ENCODE measurements around the gene RPS6KB2.
A peak's percentile ranks its signal among the peaks of the same experiment; 100 is the strongest.

RPS6KB2 gene

GRCh38 chr11:67410984-67411784 lies 17.1 kb upstream of the RPS6KB2 start:
- Mint-ChIP-seq H3K4me3 (peak overlapping the region; percentile 46), H3K27ac (peak overlapping the region; percentile 60), H3K36me3 (ENCODE audit: low read depth) (peaks cover 41% of the 10 kb centered on the region), H3K9me3 (no peaks in the 10 kb centered on the region), H3K27me3 (ENCODE audit: low read depth) (peaks cover 7% of the 10 kb centered on the region), H3K4me1 (ENCODE audit: low read depth) (peaks cover 50% of the 10 kb centered on the region)
- no peak for DNase-seq (ENCODE audit: low spot score)

- peaks cover 13% of the 10 kb centered on the region for H3K27me3 Mint-ChIP-seq (ENCODE audit: low read depth)
- H3K4me1 Mint-ChIP-seq (ENCODE audit: low read depth) = peaks cover 53% of the 10 kb centered on the region
- peak overlapping the region; percentile 26 for H3K27ac Mint-ChIP-seq
- no peak overlapping the region for H3K4me3 Mint-ChIP-seq
- no peak for DNase-seq (ENCODE audit: low spot score)
- no peaks in the 10 kb centered on the region for H3K9me3 Mint-ChIP-seq
- peaks cover 37% of the 10 kb centered on the region for H3K36me3 Mint-ChIP-seq (ENCODE audit: low read depth)
Measured at GRCh38 chr11:67411785-67412152, 16.5 kb upstream of the RPS6KB2 start.

DNA sequence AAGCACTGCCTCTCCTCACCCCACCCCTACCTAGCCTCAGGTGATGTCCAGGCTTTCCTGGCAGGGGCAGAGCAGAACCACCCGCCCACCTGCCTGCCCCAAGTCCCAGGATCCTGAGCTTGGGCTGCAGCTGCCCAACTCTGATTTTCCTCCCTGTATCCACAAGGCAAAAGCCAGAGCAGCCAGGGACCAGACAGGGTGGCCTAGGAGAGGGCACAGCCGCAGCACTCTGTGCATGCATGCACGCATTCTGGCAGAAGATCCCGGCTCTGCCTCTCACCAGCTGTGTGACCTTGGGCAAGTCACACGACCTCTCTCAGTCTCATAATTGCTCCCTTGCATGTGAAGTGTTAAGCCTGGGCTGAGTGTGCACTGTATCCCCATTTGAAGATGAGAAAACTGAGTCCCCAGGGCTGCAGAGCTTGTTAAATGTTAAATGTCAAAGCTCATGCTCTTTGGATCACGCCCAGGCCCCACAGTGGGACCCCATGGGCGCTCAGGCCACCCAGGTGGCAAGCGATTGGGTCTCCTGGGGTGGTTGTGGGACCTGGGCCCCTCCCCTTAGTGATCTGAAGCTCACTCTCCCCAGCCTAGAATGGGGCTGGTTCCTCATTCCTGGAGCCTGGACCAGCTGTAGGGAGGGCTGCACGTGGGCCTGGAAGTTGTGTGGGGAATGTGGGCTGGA lies 15.7 kb upstream of the RPS6KB2 start:
- Mint-ChIP-seq H3K36me3 (ENCODE audit: low read depth) (peaks cover 29% of the 10 kb centered on the region), H3K27me3 (ENCODE audit: low read depth) (peaks cover 13% of the 10 kb centered on the region), H3K27ac (no peak overlapping the region), H3K9me3 (no peaks in the 10 kb centered on the region), H3K4me3 (no peak overlapping the region), H3K4me1 (ENCODE audit: low read depth) (peaks cover 52% of the 10 kb centered on the region)
- no peak for DNase-seq (ENCODE audit: low spot score)

DNA sequence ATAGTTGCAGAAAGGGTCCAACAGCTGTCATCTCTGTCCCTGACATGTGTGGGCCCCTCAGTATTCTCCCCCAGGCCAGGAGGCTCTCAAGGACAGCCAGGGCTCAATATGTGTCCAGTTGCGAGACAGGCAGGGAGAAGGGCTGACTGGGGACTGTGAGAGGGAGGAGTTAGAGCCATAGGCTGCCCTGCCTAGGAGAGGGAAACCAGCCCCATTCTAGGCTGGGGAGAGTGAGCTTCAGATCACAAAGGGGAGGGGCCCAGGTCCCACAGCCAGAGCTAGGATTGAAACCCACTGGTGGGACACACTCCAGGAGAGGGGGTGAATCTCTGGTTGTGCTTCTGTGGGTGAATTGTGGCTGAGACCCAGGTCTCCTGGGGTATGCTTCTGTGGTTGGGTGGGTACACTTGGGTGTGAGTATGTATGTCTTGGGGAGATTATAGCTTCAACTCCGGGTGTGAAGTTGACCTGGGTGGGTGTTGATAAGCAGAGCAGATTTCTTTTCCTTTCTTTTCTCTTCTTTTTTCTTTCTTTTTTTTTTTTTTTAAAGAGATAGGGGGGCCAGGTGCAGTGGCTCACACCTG lies 14.9 kb upstream of the RPS6KB2 start:
- H3K4me3 Mint-ChIP-seq = peak overlapping the region; percentile 10

GRCh38 chr11:67415501-67416304 lies 12.6 kb upstream of the RPS6KB2 start, which contains the start of gene CARNS1:
Gene CARNS1, plus strand, starts transcription at chr11:67415678. Its CDS starts 522 bp downstream, at chr11:67416200.
- H3K36me3 Mint-ChIP-seq (ENCODE audit: low read depth) = peaks cover 8% of the 10 kb centered on the region
- peaks cover 13% of the 10 kb centered on the region for H3K27me3 Mint-ChIP-seq (ENCODE audit: low read depth)
- H3K27ac Mint-ChIP-seq = no peak within 1 kb of the TSS
- H3K9me3 Mint-ChIP-seq = no peaks in the 10 kb centered on the region
- no peak for DNase-seq (ENCODE audit: low spot score)
- H3K4me3 Mint-ChIP-seq = peak within 1 kb of the TSS; percentile 40
- peaks cover 41% of the 10 kb centered on the region for H3K4me1 Mint-ChIP-seq (ENCODE audit: low read depth)

More for the DNA sequence above, 14.9 kb upstream of the RPS6KB2 start:
- Mint-ChIP-seq H3K9me3 (no peaks in the 10 kb centered on the region), H3K4me1 (ENCODE audit: low read depth) (peaks cover 49% of the 10 kb centered on the region), H3K27ac (peak overlapping the region; percentile 17), H3K27me3 (ENCODE audit: low read depth) (peaks cover 13% of the 10 kb centered on the region), H3K36me3 (ENCODE audit: low read depth) (peaks cover 22% of the 10 kb centered on the region)
- DNase-seq (ENCODE audit: low spot score) = no peak

DNA sequence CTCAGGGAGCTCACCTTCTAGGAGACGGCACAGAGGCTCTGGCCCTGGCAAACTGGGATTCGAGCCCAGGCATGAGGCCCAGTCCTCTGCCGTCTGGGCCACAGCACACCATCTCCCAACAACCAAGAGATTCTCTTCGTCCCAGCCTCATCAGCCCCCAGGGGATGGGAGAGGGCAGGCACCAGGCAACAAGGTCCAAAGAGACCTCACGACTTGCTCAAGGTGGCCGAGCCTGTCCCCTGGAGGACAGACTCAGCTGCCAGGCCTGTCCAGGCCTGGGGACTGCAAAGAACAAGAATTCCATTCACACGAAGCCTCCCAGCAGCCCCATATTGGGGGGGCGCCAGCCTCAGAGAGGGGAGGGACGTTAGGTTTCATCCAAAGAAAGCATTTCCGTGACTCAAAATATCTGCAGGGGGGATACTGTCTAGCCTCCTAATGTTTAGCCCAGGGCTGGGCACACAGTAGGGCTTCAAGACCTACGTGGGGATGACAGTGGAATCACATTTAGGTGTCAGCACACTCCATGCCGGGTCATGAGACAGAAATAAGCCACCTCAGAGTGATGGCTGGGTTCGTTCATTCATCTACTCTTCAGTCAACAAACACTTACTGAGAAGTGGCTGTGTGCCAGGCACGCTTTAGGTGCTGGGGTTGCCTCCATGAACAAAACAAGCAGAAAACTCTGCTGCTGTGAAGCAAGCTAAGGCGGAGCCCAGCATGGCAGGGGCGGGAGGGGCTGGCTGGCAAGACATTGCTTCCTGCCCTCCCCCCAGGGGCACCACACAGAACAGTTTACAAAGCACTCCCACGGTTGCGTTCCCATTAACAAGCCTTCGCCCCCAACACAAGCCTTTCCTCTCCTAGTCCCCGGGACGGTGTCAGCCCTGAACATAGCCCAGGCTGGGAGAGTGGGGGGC lies 11.6 kb upstream of the RPS6KB2 start:
- H3K36me3 Mint-ChIP-seq (ENCODE audit: low read depth) = peaks cover 5% of the 10 kb centered on the region
- H3K27ac Mint-ChIP-seq = peak overlapping the region; percentile 64
- H3K27me3 Mint-ChIP-seq (ENCODE audit: low read depth) = peaks cover 13% of the 10 kb centered on the region
- DNase-seq (ENCODE audit: low spot score) = no peak
- no peaks in the 10 kb centered on the region for H3K9me3 Mint-ChIP-seq
- H3K4me3 Mint-ChIP-seq = peak overlapping the region; percentile 58
- peaks cover 40% of the 10 kb centered on the region for H3K4me1 Mint-ChIP-seq (ENCODE audit: low read depth)

DNA sequence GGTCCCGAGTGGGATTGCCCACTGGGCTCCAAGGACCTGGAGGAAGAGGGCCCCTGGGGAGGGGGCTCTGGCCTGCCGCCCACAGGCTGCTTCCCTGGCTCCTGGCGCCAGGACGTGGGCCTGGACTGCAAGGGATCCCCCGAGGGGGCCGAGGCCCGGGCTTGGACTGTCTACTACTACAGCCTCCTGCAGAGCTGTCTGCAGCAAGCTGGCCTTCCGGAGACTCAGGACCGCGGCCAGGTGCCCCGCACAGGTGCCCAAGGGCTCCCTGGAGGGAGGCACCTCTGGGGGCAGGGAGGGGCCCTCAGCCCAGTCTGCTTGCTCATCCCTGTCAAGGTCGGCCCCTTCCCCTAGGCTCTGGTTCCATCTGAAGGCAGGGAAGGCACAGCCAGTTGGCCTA lies 10.9 kb upstream of the RPS6KB2 start:
- no peak for DNase-seq (ENCODE audit: low spot score)
- peaks cover 37% of the 10 kb centered on the region for H3K4me1 Mint-ChIP-seq (ENCODE audit: low read depth)
- no peak overlapping the region for H3K4me3 Mint-ChIP-seq
- peaks cover 13% of the 10 kb centered on the region for H3K27me3 Mint-ChIP-seq (ENCODE audit: low read depth)
- H3K36me3 Mint-ChIP-seq (ENCODE audit: low read depth) = peaks cover 3% of the 10 kb centered on the region
- H3K27ac Mint-ChIP-seq = no peak overlapping the region
- no peaks in the 10 kb centered on the region for H3K9me3 Mint-ChIP-seq

DNA sequence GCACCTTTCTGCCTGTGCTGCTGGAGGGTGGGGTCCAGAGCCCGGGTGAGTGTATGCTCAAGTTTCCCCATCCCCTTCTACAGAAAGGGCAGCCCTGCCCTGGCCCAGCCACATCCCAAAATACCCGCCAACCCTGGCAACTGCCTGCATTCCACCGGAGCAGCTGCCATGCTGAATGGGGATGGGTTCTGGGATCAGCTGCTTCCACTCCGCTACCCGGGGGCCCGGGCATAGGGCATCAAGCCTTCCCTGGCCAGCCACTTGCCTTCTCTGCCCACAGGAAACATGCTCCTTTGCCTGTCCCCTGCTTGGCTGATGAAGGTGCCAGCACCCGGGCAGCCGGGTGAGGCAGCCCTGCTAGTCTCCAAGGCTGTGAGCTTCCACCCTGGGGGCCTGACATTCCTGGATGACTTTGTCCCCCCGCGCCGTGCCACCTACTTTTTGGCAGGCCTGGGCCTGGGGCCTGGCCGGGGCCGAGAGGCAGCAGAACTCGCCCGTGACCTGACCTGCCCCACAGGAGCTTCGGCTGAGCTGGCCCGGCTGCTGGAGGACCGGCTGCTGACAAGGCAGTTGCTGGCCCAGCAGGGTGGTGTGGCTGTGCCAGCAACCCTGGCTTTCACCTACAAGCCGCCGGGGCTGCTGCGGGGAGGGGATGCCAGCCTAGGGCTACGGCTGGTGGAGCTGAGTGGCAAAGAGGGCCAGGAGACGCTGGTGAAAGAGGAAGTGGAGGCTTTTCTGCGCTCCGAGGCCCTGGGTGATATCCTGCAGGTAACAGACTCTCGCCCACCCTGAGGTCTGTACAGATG lies 9.6 kb upstream of the RPS6KB2 start:
- no peak for DNase-seq (ENCODE audit: low spot score)
- no peaks in the 10 kb centered on the region for H3K36me3 Mint-ChIP-seq (ENCODE audit: low read depth)
- no peak overlapping the region for H3K4me3 Mint-ChIP-seq
- H3K27me3 Mint-ChIP-seq (ENCODE audit: low read depth) = peaks cover 10% of the 10 kb centered on the region
- no peak overlapping the region for H3K27ac Mint-ChIP-seq
- H3K9me3 Mint-ChIP-seq = no peaks in the 10 kb centered on the region
- H3K4me1 Mint-ChIP-seq (ENCODE audit: low read depth) = peaks cover 32% of the 10 kb centered on the region

DNA sequence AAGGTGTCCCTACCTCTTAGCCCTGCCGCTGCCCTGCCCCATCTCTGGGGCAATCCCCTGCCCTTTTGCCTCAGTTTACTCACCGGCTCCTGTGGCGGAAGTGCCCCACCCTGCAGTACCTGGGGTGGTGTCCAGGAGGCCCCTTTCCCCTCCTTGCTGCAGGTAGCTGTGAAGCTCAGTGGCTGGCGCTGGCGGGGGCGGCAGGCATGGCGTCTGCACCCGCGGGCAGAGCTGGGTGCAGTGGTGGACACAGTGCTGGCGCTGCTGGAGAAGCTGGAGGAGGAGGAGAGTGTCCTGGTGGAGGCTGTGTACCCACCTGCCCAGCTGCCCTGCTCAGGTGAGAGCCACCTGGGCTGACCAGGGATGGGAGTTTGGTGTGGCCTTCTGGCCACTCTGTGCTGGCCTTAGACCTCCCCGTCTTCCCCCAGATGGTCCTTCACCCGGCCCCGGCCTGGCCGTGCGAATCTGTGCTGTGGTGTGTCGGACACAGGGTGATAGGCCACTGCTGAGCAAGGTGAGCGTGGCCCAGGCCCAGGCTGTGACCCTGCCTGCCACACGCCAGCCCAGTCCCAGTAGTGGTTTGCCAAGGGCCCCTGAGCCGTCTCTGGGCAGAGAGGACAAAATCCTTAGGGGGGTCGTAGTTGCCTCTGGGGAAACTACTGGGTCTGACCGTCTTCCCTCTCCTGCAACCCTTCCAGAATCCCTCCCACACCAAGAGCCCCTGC lies 8.8 kb upstream of the RPS6KB2 start:
- no peak for DNase-seq (ENCODE audit: low spot score)
- no peaks in the 10 kb centered on the region for H3K36me3 Mint-ChIP-seq (ENCODE audit: low read depth)

DNA sequence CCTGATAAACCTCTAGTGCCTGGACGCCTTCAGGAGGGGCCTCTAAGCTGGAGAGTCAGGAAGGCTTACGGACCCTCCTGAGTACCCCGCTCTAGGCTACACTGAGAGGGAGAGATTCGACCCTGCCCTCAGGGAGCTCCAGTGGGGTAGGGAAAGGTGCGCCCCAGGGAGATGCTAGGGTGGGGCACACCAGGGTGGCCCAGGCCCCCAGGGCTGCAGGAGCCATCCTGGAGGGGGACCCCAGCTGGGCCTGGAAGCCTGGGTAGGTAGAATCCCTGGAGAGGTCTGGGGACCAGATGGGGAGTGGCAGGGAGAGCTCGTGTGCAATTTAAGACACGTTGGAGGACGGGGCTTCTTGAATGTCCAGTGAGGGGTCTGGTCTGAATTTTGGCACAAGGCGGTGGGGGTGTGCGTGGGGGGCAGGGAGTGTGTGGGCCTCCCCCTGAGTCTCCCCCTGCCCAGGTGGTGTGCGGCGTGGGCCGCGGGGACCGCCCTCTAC lies 8.1 kb upstream of the RPS6KB2 start:
- H3K27ac Mint-ChIP-seq = peak overlapping the region; percentile 70
- H3K4me1 Mint-ChIP-seq (ENCODE audit: low read depth) = peaks cover 38% of the 10 kb centered on the region
- DNase-seq (ENCODE audit: low spot score) = no peak
- H3K4me3 Mint-ChIP-seq = peak overlapping the region; percentile 74
- no peaks in the 10 kb centered on the region for H3K9me3 Mint-ChIP-seq
- H3K27me3 Mint-ChIP-seq (ENCODE audit: low read depth) = peaks cover 10% of the 10 kb centered on the region
- H3K36me3 Mint-ChIP-seq (ENCODE audit: low read depth) = no peaks in the 10 kb centered on the region

More for the DNA sequence above, 8.8 kb upstream of the RPS6KB2 start:
- Mint-ChIP-seq H3K27ac (peak overlapping the region; percentile 70), H3K27me3 (ENCODE audit: low read depth) (peaks cover 10% of the 10 kb centered on the region), H3K4me3 (peak overlapping the region; percentile 74), H3K4me1 (ENCODE audit: low read depth) (peaks cover 32% of the 10 kb centered on the region), H3K9me3 (no peaks in the 10 kb centered on the region)

GRCh38 chr11:67420646-67421429 lies 7.5 kb upstream of the RPS6KB2 start:
- H3K36me3 Mint-ChIP-seq (ENCODE audit: low read depth) = no peaks in the 10 kb centered on the region
- peaks cover 38% of the 10 kb centered on the region for H3K4me1 Mint-ChIP-seq (ENCODE audit: low read depth)
- peaks cover 10% of the 10 kb centered on the region for H3K27me3 Mint-ChIP-seq (ENCODE audit: low read depth)
- H3K9me3 Mint-ChIP-seq = no peaks in the 10 kb centered on the region
- peak; percentile 93 for DNase-seq (ENCODE audit: low spot score)
- peak overlapping the region; percentile 70 for H3K4me3 Mint-ChIP-seq
- no peak overlapping the region for H3K27ac Mint-ChIP-seq

Data from T-helper 2 cell treated with Interferon-gamma antibody and Interleukin-4, amounts not matched to agents 5 μg/mL and 100 μg/mL, for 36 hours (primary cell).